IMR-90 (cell line): ENCODE data around the gene EML1. TPM values are rescaled to one million over a fixed set of nuclear protein-coding genes. Genes with fewer than 3 reads are reported as not detected.

Experiments
- ATAC-seq: fragments of 200-7000 bp; cut with Tn5 transposase; 2 replicates; pipeline ENCODE4 v1.9.1; 2020; ENCODE audit warnings: low read depth, mild to moderate bottlenecking, moderate library complexity
- BruUV-seq: library from RNA; stranded (reverse); fragments of 400-500 nt; replicated peaks from 2 replicates; lab custom pipeline; 2021; lab: Mats Ljungman, UMichigan
- CTCF ChIA-PET: fragments of 300-600 bp; formaldehyde crosslinking; extraction: SDS; loops from one replicate; lab custom pipeline; 2021; ENCODE audit warnings: antibody characterized with exemption; lab: Yijun Ruan, JAX
- POLR2A ChIA-PET: fragments of 300-600 bp; sonication (Branson Sonifier 250); formaldehyde crosslinking; loops from one replicate; lab custom pipeline; 2022; ENCODE audit warnings: antibody characterized with exemption; ENCODE audit not compliant: unreplicated experiment; lab: Charles Lee
- DNase-seq: peaks from one replicate; pipeline ENCODE4 v3.0.0; 2013
- H2AFZ ChIP-seq: replicated peaks from 2 replicates; pipeline ENCODE3; 2013; ENCODE audit warnings: low read length, mild to moderate bottlenecking; ENCODE audit not compliant: poor library complexity
- H2AK5ac ChIP-seq: 2 replicates; pipeline ENCODE4 v1.6.1; 2013; ENCODE audit warnings: low read depth, low read length, inconsistent platforms
- H2AK9ac ChIP-seq: replicated peaks from 2 replicates; pipeline ENCODE3; 2013; ENCODE audit warnings: mild to moderate bottlenecking, low read depth, low read length, moderate library complexity; ENCODE audit not compliant: poor library complexity
- H2BK120ac ChIP-seq: 2 replicates; pipeline ENCODE4 v1.6.1; 2013; ENCODE audit warnings: low read depth, low read length, inconsistent platforms
- H2BK15ac ChIP-seq: 3 replicates; pipeline ENCODE4 v1.6.1; 2013; ENCODE audit warnings: low read depth, low read length, inconsistent platforms
- H2BK20ac ChIP-seq: 2 replicates; pipeline ENCODE4 v1.6.1; 2013; ENCODE audit warnings: low read depth, mild to moderate bottlenecking, inconsistent platforms, low read length, moderate library complexity
- H2BK5ac ChIP-seq: 2 replicates; pipeline ENCODE4 v1.6.1; 2013; ENCODE audit warnings: mild to moderate bottlenecking, low read depth, low read length, inconsistent platforms; ENCODE audit not compliant: poor library complexity, severe bottlenecking
- H3K14ac ChIP-seq: replicated peaks from 2 replicates; pipeline ENCODE4 v1.6.1; 2013; ENCODE audit warnings: low read depth, low read length, inconsistent platforms
- H3K18ac ChIP-seq: 2 replicates; pipeline ENCODE4 v1.6.1; 2013; ENCODE audit warnings: low read depth, low read length, control low read depth
- H3K23ac ChIP-seq: 2 replicates; pipeline ENCODE4 v1.6.1; 2013; ENCODE audit warnings: low read depth, low read length, inconsistent platforms
- H3K27ac ChIP-seq: 2 replicates; pipeline ENCODE4 v1.5.1; 2013; ENCODE audit warnings: mild to moderate bottlenecking, control low read depth, low read length; ENCODE audit not compliant: insufficient read depth
- H3K27me3 ChIP-seq: 2 replicates; pipeline ENCODE4 v1.6.1; 2013; ENCODE audit warnings: low read length; ENCODE audit not compliant: control insufficient read depth, insufficient read depth
- H3K36me3 ChIP-seq: 2 replicates; pipeline ENCODE4 v1.6.1; 2013; ENCODE audit warnings: low read length, mixed read lengths; ENCODE audit not compliant: control insufficient read depth, insufficient read depth
- H3K4ac ChIP-seq: 2 replicates; pipeline ENCODE4 v1.6.1; 2013; ENCODE audit warnings: low read depth, low read length, inconsistent platforms
- H3K4me1 ChIP-seq: 2 replicates; pipeline ENCODE4 v1.6.1; 2013; ENCODE audit warnings: low read length, mixed read lengths; ENCODE audit not compliant: control insufficient read depth, insufficient read depth
- H3K4me2 ChIP-seq: 2 replicates; pipeline ENCODE4 v1.6.1; 2013; ENCODE audit warnings: low read depth, mild to moderate bottlenecking, control low read depth, low read length, moderate library complexity
- H3K4me3 ChIP-seq: 2 replicates; pipeline ENCODE4 v1.5.1; 2013; ENCODE audit warnings: low read depth, mild to moderate bottlenecking, control low read depth, low read length, moderate library complexity; ENCODE audit not compliant: insufficient read depth
- H3K56ac ChIP-seq: 2 replicates; pipeline ENCODE4 v1.6.1; 2013; ENCODE audit warnings: low read length, inconsistent platforms; ENCODE audit not compliant: insufficient read depth; ENCODE audit errors: extremely low read depth
- H3K79me1 ChIP-seq, 2 experiments: 2 replicates each; pipeline ENCODE4 v1.6.1; 2013; ENCODE audit warnings: low read length in 2 of 2, inconsistent platforms in 1 of 2, low read depth in 1 of 2
- H3K9ac ChIP-seq: 2 replicates; pipeline ENCODE4 v1.6.1; 2013; ENCODE audit warnings: low read depth, low read length, control low read depth
- H3K9me1 ChIP-seq: 2 replicates; pipeline ENCODE4 v1.6.1; 2013; ENCODE audit warnings: low read length, inconsistent platforms; ENCODE audit not compliant: insufficient read depth
- H3K9me3 ChIP-seq: 2 replicates; pipeline ENCODE4 v1.6.1; 2013; ENCODE audit warnings: low read length; ENCODE audit not compliant: control insufficient read depth, insufficient read depth
- H4K20me1 ChIP-seq: 2 replicates; pipeline ENCODE4 v1.6.1; 2013; ENCODE audit warnings: low read length, inconsistent platforms; ENCODE audit not compliant: insufficient read depth
- H4K5ac ChIP-seq: 2 replicates; pipeline ENCODE4 v1.6.1; 2013; ENCODE audit warnings: mild to moderate bottlenecking, low read depth, low read length, control low read depth
- H4K8ac ChIP-seq, 2 experiments: 2 replicates each; pipeline ENCODE4 v1.6.1; 2013; ENCODE audit warnings: low read depth in 2 of 2, low read length in 2 of 2, control low read depth in 1 of 2, inconsistent platforms in 1 of 2
- H4K91ac ChIP-seq: 2 replicates; pipeline ENCODE4 v1.6.1; 2013; ENCODE audit warnings: low read depth, low read length, inconsistent platforms; ENCODE audit not compliant: insufficient read depth
- BHLHE40 ChIP-seq: fragments of 150-350 bp; IDR thresholded peaks from 2 replicates; pipeline ENCODE4 v1.6.1; 2016; ENCODE audit warnings: mild to moderate bottlenecking, low read depth, low read length
- CEBPB ChIP-seq: IDR thresholded peaks from 2 replicates; pipeline ENCODE4 v1.6.1; 2012; ENCODE audit warnings: low read depth, low read length, improper control_type of control experiment
- CHD1 ChIP-seq: IDR thresholded peaks from 2 replicates; pipeline ENCODE4 v1.6.1; 2012; ENCODE audit warnings: low read depth, low read length, improper control_type of control experiment
- CTCF ChIP-seq: conservative IDR thresholded peaks from 2 replicates; pipeline ENCODE4 v1.5.1; 2012; ENCODE audit warnings: mild to moderate bottlenecking, low read depth, low read length, improper control_type of control experiment
- ELK1 ChIP-seq: fragments of 150-350 bp; IDR thresholded peaks from 2 replicates; pipeline ENCODE4 v1.6.1; 2016; ENCODE audit warnings: low read depth, mild to moderate bottlenecking, low read length, moderate library complexity, borderline replicate concordance
- FOS ChIP-seq: fragments of 150-350 bp; IDR thresholded peaks from 2 replicates; pipeline ENCODE4 v1.6.1; 2016; ENCODE audit warnings: low read depth, low read length
- MAFK ChIP-seq: IDR thresholded peaks from 2 replicates; pipeline ENCODE4 v1.6.1; 2012; ENCODE audit warnings: low read depth, low read length, improper control_type of control experiment
- MAZ ChIP-seq: IDR thresholded peaks from 2 replicates; pipeline ENCODE4 v1.6.1; 2012; ENCODE audit warnings: low read depth, mild to moderate bottlenecking, low read length, improper control_type of control experiment, moderate library complexity, borderline replicate concordance
- NFE2L2 ChIP-seq: fragments of 150-350 bp; IDR thresholded peaks from 2 replicates; pipeline ENCODE4 v1.6.1; 2016; ENCODE audit warnings: low read depth, mild to moderate bottlenecking, low read length
- POLR2A ChIP-seq: IDR thresholded peaks from 2 replicates; pipeline ENCODE4 v1.6.1; 2012; ENCODE audit warnings: mild to moderate bottlenecking, low read depth, low read length
- RAD21 ChIP-seq: IDR thresholded peaks from 2 replicates; pipeline ENCODE4 v1.6.1; 2012; ENCODE audit warnings: low read length, improper control_type of control experiment
- RCOR1 ChIP-seq: IDR thresholded peaks from 2 replicates; pipeline ENCODE4 v1.6.1; 2012; ENCODE audit warnings: mild to moderate bottlenecking, low read length, improper control_type of control experiment; ENCODE audit not compliant: insufficient replicate concordance
- RFX5 ChIP-seq: IDR thresholded peaks from 2 replicates; pipeline ENCODE4 v1.8.0; 2012; ENCODE audit warnings: low read depth, mild to moderate bottlenecking, low read length, moderate library complexity
- SMC3 ChIP-seq: fragments of 150-350 bp; IDR thresholded peaks from 2 replicates; pipeline ENCODE4 v1.6.1; 2016; ENCODE audit warnings: low read depth, mild to moderate bottlenecking, antibody characterized with exemption, low read length, moderate library complexity
- WGBS, 2 experiments: methylation state at CpG; one replicate each; pipeline versions ENCODE4 v1.1.5 to v1.1.7; 2013; ENCODE audit warnings: missing lambda C conversion rate in 2 of 2; ENCODE audit not compliant: insufficient read length in 1 of 2; ENCODE audit errors: extremely low coverage in 2 of 2; 5-methylcytosine and 5-hydroxymethylcytosine counted together
- dilution Hi-C: fragments of 300-500 bp; cut with HindIII; formaldehyde crosslinking; loops from one replicate; pipeline ENCODE4 v1.14.3; 2018; ENCODE audit warnings: low sequenced_read_pairs; ENCODE audit not compliant: unreplicated experiment
- in situ Hi-C: fragments of 300-500 bp; cut with MboI; formaldehyde crosslinking; loops from 3 replicates; pipeline ENCODE4 v1.14.3; 2019; ENCODE audit warnings: low sequenced_read_pairs, inconsistent platforms, mixed read lengths
- intact Hi-C: fragments of 100-400 bp; cut with micrococcal nuclease; formaldehyde crosslinking; loops from 2 replicates; pipeline ENCODE4 v1.10.0; 2022
- polyA plus RNA-seq, 3 experiments: library from polyadenylated mRNA; depleted of rRNA; stranded (reverse); fragments of >200 nt; gene quantifications; 2 replicates each; pipeline ENCODE4 v1.2.3, GENCODE V29; 2012; ENCODE audit warnings: low replicate concordance in 1 of 3
- total RNA-seq: library from RNA; depleted of rRNA; stranded (reverse); fragments of >200 nt; gene quantifications from 2 replicates; pipeline ENCODE4 v1.2.3, GENCODE V29; 2012

Gene EML1
- total and polyA plus RNA-seq, 2 of the 4 experiments (the other 2 are of a cell fraction), result 14.0 to 42.3 TPM

GRCh38 chr14:99891900-99892299 is 98.7 kb downstream of the EML1 start:
- in situ Hi-C loops (no loop called here), dilution Hi-C loops (no loop called here), intact Hi-C loops (no loop called here)
- ChIA-PET CTCF (no interaction called here), POLR2A (no interaction called here)
- Histone ChIP-seq H3K4me1 (no peaks in the 10 kb centered on the region), H3K4me3 (no peak overlapping the region), H2BK15ac (no peak overlapping the region), H2BK120ac (no peak overlapping the region), H2AK5ac (no peak overlapping the region), H3K9me3 (no peaks in the 10 kb centered on the region), H2BK20ac (no peak overlapping the region), H2BK5ac (no peak overlapping the region), H3K9me1 (peaks cover 2% of the 10 kb centered on the region; the same call in 1 of the 2 replicates), H3K18ac (no peak overlapping the region), H2AK9ac (no peak overlapping the region), H3K56ac (no peak overlapping the region), H2AFZ (no peak overlapping the region), H3K4me2 (no peak overlapping the region), H3K4ac (no peak overlapping the region), H3K79me1 (no peaks in the 10 kb centered on the region), H3K27me3 (no peaks in the 10 kb centered on the region), H3K9ac (no peak overlapping the region), H3K27ac (no peak overlapping the region), H4K5ac (no peak overlapping the region), H4K20me1 (no peaks in the 10 kb centered on the region), H3K14ac (no peak overlapping the region), H4K91ac (no peak overlapping the region), H3K23ac (no peak overlapping the region), H3K36me3 (peaks cover 3% of the 10 kb centered on the region), H4K8ac (no peak overlapping the region)
- no peak for ATAC-seq
- peak; percentile 42 for DNase-seq
- no peak for TF ChIP-seq MAFK
- no peak for TF ChIP-seq SMC3
- TF ChIP-seq MAZ, result no peak
- no peak for TF ChIP-seq RAD21
- no peak for TF ChIP-seq CHD1
- no peak for TF ChIP-seq BHLHE40
- TF ChIP-seq POLR2A, result no peak
- TF ChIP-seq NFE2L2, result no peak
- no peak for TF ChIP-seq FOS
- TF ChIP-seq CTCF, result no peak
- no peak for TF ChIP-seq RCOR1
- no peak for TF ChIP-seq CEBPB
- no peak for TF ChIP-seq RFX5
- no peak for TF ChIP-seq ELK1
- no TSS peak for BruUV-seq
- 84% methylated on average over 3 of the region's 10 CpGs; no CpG with 5 or more reads in 1 of the 2 experiments for WGBS, 2 experiments
